Neural progenitor cell (in vitro differentiated cells): Measurements from ENCODE around the gene SPTBN4. TPM values are rescaled to one million over a fixed set of nuclear protein-coding genes. Genes with fewer than 3 reads are reported as not detected.
"Not testable (repeated sequence)": the region's sequence is repeated elsewhere in the genome, so short reads cannot be mapped to it uniquely, and the experiment has no call there.

ENCODE experiments used
- DNase-seq: peaks from one replicate; pipeline ENCODE4 v3.0.0-alpha.2; 2016; ENCODE audit warnings: low spot score
- H2AFZ ChIP-seq: fragments of 200-600 bp; sonication (generic); replicated peaks from 2 replicates; pipeline ENCODE4 v1.6.1; 2016; ENCODE audit warnings: antibody characterized with exemption
- H3F3A ChIP-seq: fragments of 200-600 bp; sonication (generic); 2 replicates; pipeline ENCODE4 v1.6.1; 2016; ENCODE audit warnings: antibody characterized with exemption, low read depth
- H3K27ac ChIP-seq: fragments of 200-600 bp; sonication (generic); 2 replicates; pipeline ENCODE4 v1.5.1; 2016; ENCODE audit warnings: mild to moderate bottlenecking
- H3K27me3 ChIP-seq: fragments of 200-600 bp; sonication (generic); 2 replicates; pipeline ENCODE4 v1.6.1; 2016; ENCODE audit warnings: mild to moderate bottlenecking, moderate library complexity
- H3K36me3 ChIP-seq: fragments of 200-600 bp; sonication (generic); 2 replicates; pipeline ENCODE4 v1.5.1; 2016
- H3K4me1 ChIP-seq: fragments of 200-600 bp; sonication (generic); 2 replicates; pipeline ENCODE4 v1.6.1; 2016; ENCODE audit warnings: mixed run types
- H3K4me2 ChIP-seq: fragments of 200-600 bp; sonication (generic); 2 replicates; pipeline ENCODE4 v1.6.1; 2016
- H3K4me3 ChIP-seq: fragments of 200-600 bp; sonication (generic); 2 replicates; pipeline ENCODE4 v1.5.1; 2016
- H3K79me2 ChIP-seq: fragments of 200-600 bp; sonication (generic); 2 replicates; pipeline ENCODE4 v1.6.1; 2016; ENCODE audit warnings: low read depth
- H3K9ac ChIP-seq: fragments of 200-600 bp; sonication (generic); 2 replicates; pipeline ENCODE4 v1.6.1; 2016
- H3K9me3 ChIP-seq: fragments of 200-600 bp; sonication (generic); 2 replicates; pipeline ENCODE4 v1.5.1; 2016; ENCODE audit warnings: low read depth
- H4K20me1 ChIP-seq: fragments of 200-600 bp; sonication (generic); 2 replicates; pipeline ENCODE4 v1.6.1; 2016; ENCODE audit warnings: low read depth
- H3K27ac Mint-ChIP-seq: 3 replicates; pipeline ENCODE4 v1.8.0; 2021; ENCODE audit warnings: mixed read lengths
- H3K27me3 Mint-ChIP-seq: 2 replicates; pipeline ENCODE4 v1.8.0; 2022; ENCODE audit warnings: low read depth, mild to moderate bottlenecking, inconsistent platforms, moderate library complexity, mixed read lengths; ENCODE audit not compliant: insufficient read depth
- H3K36me3 Mint-ChIP-seq: 3 replicates; pipeline ENCODE4 v1.8.0; 2021; ENCODE audit warnings: mixed read lengths
- H3K4me1 Mint-ChIP-seq: 3 replicates; pipeline ENCODE4 v1.8.0; 2021; ENCODE audit warnings: mixed read lengths
- H3K4me3 Mint-ChIP-seq: 3 replicates; pipeline ENCODE4 v1.8.0; 2021; ENCODE audit warnings: mild to moderate bottlenecking, moderate library complexity, mixed read lengths
- H3K9me3 Mint-ChIP-seq: 3 replicates; pipeline ENCODE4 v1.8.0; 2020; ENCODE audit warnings: mixed read lengths
- CTCF ChIP-seq: fragments of 200-600 bp; sonication (generic); IDR thresholded peaks from 2 replicates; pipeline ENCODE4 v1.5.1; 2017; ENCODE audit warnings: antibody characterized with exemption, mild to moderate bottlenecking
- EZH2 ChIP-seq: fragments of 200-600 bp; sonication (generic); IDR thresholded peaks from 2 replicates; pipeline ENCODE4 v1.6.1; 2017; ENCODE audit warnings: antibody characterized with exemption, mild to moderate bottlenecking, moderate library complexity
- EZH2phosphoT487 ChIP-seq: fragments of 200-600 bp; sonication (generic); IDR thresholded peaks from 2 replicates; pipeline ENCODE4 v1.6.1; 2017; ENCODE audit warnings: antibody characterized with exemption
- total RNA-seq: library from RNA; depleted of rRNA; stranded (reverse); fragments of >200 nt; gene quantifications from 2 replicates; pipeline ENCODE4 v1.2.3, GENCODE V29; 2015; ENCODE audit warnings: low replicate concordance

Gene SPTBN4
- total RNA-seq, 1 donor from 2014 or later, result 2.5 TPM

- no peak overlapping the region for H3K27ac ChIP-seq
- no peaks in the 10 kb centered on the region for H3K27me3 ChIP-seq
- no peaks in the 10 kb centered on the region for H3K9me3 Mint-ChIP-seq
- peaks cover 49% of the 10 kb centered on the region for H3F3A ChIP-seq
- H4K20me1 ChIP-seq, result no peaks in the 10 kb centered on the region
- no peak overlapping the region for H3K9ac ChIP-seq
- no peak overlapping the region for H3K4me3 ChIP-seq
- H3K36me3 Mint-ChIP-seq, result no peaks in the 10 kb centered on the region
- H3K4me3 Mint-ChIP-seq, result no peak overlapping the region
- peak overlapping the region; percentile 85 for H3K4me2 ChIP-seq
- H2AFZ ChIP-seq, result no peak overlapping the region
- H3K79me2 ChIP-seq, result peaks cover 7% of the 10 kb centered on the region
- H3K36me3 ChIP-seq, result no peaks in the 10 kb centered on the region
- DNase-seq, result no peak
- no peak overlapping the region for H3K27ac Mint-ChIP-seq
- H3K27me3 Mint-ChIP-seq, result peaks cover 14% of the 10 kb centered on the region
- no peak for TF ChIP-seq EZH2phosphoT487
- no peak for TF ChIP-seq EZH2
- no peak for TF ChIP-seq CTCF
- H3K4me1 Mint-ChIP-seq, result peaks cover 24% of the 10 kb centered on the region
- peaks cover 11% of the 10 kb centered on the region for H3K4me1 ChIP-seq
- H3K9me3 ChIP-seq, result no peaks in the 10 kb centered on the region
Measured at GRCh38 chr19:40423938-40424337, 42.9 kb upstream of the SPTBN4 start.

- no peak for TF ChIP-seq EZH2
- TF ChIP-seq EZH2phosphoT487, result no peak
- no peak for TF ChIP-seq CTCF
Measured at GRCh38 chr19:40424637-40425449, 42.0 kb upstream of the SPTBN4 start.

GRCh38 chr19:40425450-40426287, 41.1 kb upstream of the SPTBN4 start, which contains the start of gene SERTAD1:
TSS of gene SERTAD1 (minus strand) at chr19:40425992. CDS start at chr19:40423546, 2,446 bp downstream.
- Mint-ChIP-seq H3K9me3 (no peaks in the 10 kb centered on the region), H3K4me3 (peak within 1 kb of the TSS; percentile 98), H3K27me3 (peaks cover 14% of the 10 kb centered on the region), H3K4me1 (peaks cover 27% of the 10 kb centered on the region), H3K36me3 (no peaks in the 10 kb centered on the region), H3K27ac (peak within 1 kb of the TSS; percentile 98)
- peak within 1 kb of the TSS; percentile 81 for H3K4me3 ChIP-seq
- no peaks in the 10 kb centered on the region for H3K36me3 ChIP-seq
- H3K9me3 ChIP-seq, result no peaks in the 10 kb centered on the region
- no peak within 1 kb of the TSS for H3K9ac ChIP-seq
- H3K4me2 ChIP-seq, result peak within 1 kb of the TSS; percentile 85
- H3K4me1 ChIP-seq, result peaks cover 11% of the 10 kb centered on the region
- H3K79me2 ChIP-seq, result peaks cover 7% of the 10 kb centered on the region
- no peaks in the 10 kb centered on the region for H4K20me1 ChIP-seq
- H2AFZ ChIP-seq, result peak within 1 kb of the TSS; percentile 88
- peaks cover 45% of the 10 kb centered on the region for H3F3A ChIP-seq
- DNase-seq, result peak; percentile 100
- peak; percentile 95 for TF ChIP-seq CTCF
- TF ChIP-seq EZH2, result no peak
- peak within 1 kb of the TSS; percentile 89 for H3K27ac ChIP-seq
- H3K27me3 ChIP-seq, result no peaks in the 10 kb centered on the region

More at GRCh38 chr19:40424637-40425449, 42.0 kb upstream of the SPTBN4 start:
- Histone ChIP-seq H3K79me2 (peaks cover 7% of the 10 kb centered on the region), H3K27me3 (no peaks in the 10 kb centered on the region), H3K27ac (peak overlapping the region; percentile 89), H3F3A (peaks cover 52% of the 10 kb centered on the region), H3K4me1 (peaks cover 11% of the 10 kb centered on the region), H3K4me3 (peak overlapping the region; percentile 81), H3K9me3 (no peaks in the 10 kb centered on the region), H3K4me2 (peak overlapping the region; percentile 85), H3K36me3 (no peaks in the 10 kb centered on the region), H4K20me1 (no peaks in the 10 kb centered on the region), H3K9ac (no peak overlapping the region), H2AFZ (peak overlapping the region; percentile 88)
- peaks cover 16% of the 10 kb centered on the region for H3K27me3 Mint-ChIP-seq
- peak; percentile 50 for DNase-seq
- peak overlapping the region; percentile 98 for H3K4me3 Mint-ChIP-seq
- H3K27ac Mint-ChIP-seq, result peak overlapping the region; percentile 97
- H3K36me3 Mint-ChIP-seq, result no peaks in the 10 kb centered on the region
- H3K9me3 Mint-ChIP-seq, result no peaks in the 10 kb centered on the region
- peaks cover 27% of the 10 kb centered on the region for H3K4me1 Mint-ChIP-seq

GRCh38 chr19:40428197-40428596, 38.6 kb upstream of the SPTBN4 start:
- H3K4me3 ChIP-seq, H3K27ac Mint-ChIP-seq, H3K9me3 Mint-ChIP-seq, H3K9ac ChIP-seq, H3K27ac ChIP-seq, H3K36me3 Mint-ChIP-seq, H3K27me3 ChIP-seq, H3K79me2 ChIP-seq, H3K4me3 Mint-ChIP-seq, H2AFZ ChIP-seq, DNase-seq, H3K4me2 ChIP-seq, H4K20me1 ChIP-seq, H3K36me3 ChIP-seq, H3K9me3 ChIP-seq: not testable (repeated sequence)
- peaks cover 16% of the 10 kb centered on the region for H3K27me3 Mint-ChIP-seq
- Histone ChIP-seq H3K4me1 (peaks cover 11% of the 10 kb centered on the region), H3F3A (peaks cover 50% of the 10 kb centered on the region)
- peaks cover 23% of the 10 kb centered on the region for H3K4me1 Mint-ChIP-seq

- Mint-ChIP-seq H3K27me3 (peaks cover 16% of the 10 kb centered on the region), H3K4me1 (peaks cover 21% of the 10 kb centered on the region)
- not testable (repeated sequence) for H3K9me3 ChIP-seq, H3K36me3 ChIP-seq, H3K27me3 ChIP-seq, H3K27ac ChIP-seq, H3K9me3 Mint-ChIP-seq, DNase-seq, H4K20me1 ChIP-seq, H3K36me3 Mint-ChIP-seq, H3K79me2 ChIP-seq, H3K4me3 ChIP-seq, H3K9ac ChIP-seq, H3K4me2 ChIP-seq, H2AFZ ChIP-seq, H3K27ac Mint-ChIP-seq, H3K4me3 Mint-ChIP-seq
- H3F3A ChIP-seq, result peaks cover 55% of the 10 kb centered on the region
- peaks cover 10% of the 10 kb centered on the region for H3K4me1 ChIP-seq
Measured at GRCh38 chr19:40430242-40430641, 36.6 kb upstream of the SPTBN4 start.
